Effector CD8-positive, alpha-beta T cell (primary cell): ENCODE results near the gene FAM131A.
A peak's percentile ranks its signal among the peaks of the same experiment; 100 is the strongest.
"Not testable (repeated sequence)": the region's sequence is repeated elsewhere in the genome, so short reads cannot be mapped to it uniquely, and the experiment has no call there.

Experiments
- DNase-seq: peaks from one replicate; lab custom pipeline; 2025; lab: John Stamatoyannopoulos, UW

The FAM131A gene

GRCh38 chr3:184339451-184340135, 2.2 kb downstream of the FAM131A start:
- DNase-seq = not testable (repeated sequence)

DNA sequence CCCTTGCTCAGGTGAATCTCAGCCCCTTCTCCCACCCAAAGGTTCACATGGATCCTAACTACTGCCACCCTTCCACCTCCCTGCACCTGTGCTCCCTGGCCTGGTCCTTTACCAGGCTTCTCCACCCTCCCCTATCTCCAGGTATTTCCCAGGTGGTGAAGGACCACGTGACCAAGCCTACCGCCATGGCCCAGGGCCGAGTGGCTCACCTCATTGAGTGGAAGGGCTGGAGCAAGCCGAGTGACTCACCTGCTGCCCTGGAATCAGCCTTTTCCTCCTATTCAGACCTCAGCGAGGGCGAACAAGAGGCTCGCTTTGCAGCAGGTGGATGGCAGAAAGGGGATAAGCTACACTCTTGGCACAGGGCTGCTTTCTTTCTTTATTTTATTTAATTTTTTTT, 4.5 kb downstream of the FAM131A start:
- no peak for DNase-seq

DNA sequence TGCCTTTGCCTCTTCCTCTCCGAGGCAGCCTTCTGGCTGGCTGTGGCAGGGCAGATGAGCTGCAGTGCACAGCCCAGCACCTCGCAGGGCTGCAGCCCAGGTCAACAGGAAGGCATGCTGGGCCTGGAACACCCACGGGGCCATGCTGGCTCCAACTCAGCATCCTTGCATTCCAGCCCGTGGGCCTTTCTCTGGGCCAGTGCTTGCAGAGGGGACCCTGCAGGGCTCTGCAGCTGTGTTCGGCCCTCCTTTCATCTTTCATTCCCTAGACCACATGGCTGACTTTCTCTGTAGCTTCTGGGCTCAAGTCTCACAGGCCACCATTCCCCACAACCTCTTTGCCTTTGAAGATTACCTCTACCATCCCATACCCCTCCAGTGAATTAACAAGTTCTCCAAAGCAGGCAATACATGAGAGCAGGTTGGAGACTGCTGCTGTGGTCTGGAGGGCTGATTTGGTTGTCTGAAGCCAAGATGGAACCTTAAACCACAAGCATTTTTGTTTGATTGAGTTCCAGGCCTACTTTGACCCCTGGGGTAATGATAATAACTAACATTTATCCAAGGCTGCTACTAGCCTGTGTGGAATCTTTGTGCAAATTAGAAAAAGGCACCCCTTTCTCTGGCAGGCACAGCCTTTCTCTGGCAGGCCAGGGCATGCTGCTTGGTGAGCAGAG, 5.9 kb downstream of the FAM131A start:
- no peak for DNase-seq

- DNase-seq = no peak
These were observed 7.3 kb downstream of the FAM131A start for GRCh38 chr3:184344579-184345316.

DNA sequence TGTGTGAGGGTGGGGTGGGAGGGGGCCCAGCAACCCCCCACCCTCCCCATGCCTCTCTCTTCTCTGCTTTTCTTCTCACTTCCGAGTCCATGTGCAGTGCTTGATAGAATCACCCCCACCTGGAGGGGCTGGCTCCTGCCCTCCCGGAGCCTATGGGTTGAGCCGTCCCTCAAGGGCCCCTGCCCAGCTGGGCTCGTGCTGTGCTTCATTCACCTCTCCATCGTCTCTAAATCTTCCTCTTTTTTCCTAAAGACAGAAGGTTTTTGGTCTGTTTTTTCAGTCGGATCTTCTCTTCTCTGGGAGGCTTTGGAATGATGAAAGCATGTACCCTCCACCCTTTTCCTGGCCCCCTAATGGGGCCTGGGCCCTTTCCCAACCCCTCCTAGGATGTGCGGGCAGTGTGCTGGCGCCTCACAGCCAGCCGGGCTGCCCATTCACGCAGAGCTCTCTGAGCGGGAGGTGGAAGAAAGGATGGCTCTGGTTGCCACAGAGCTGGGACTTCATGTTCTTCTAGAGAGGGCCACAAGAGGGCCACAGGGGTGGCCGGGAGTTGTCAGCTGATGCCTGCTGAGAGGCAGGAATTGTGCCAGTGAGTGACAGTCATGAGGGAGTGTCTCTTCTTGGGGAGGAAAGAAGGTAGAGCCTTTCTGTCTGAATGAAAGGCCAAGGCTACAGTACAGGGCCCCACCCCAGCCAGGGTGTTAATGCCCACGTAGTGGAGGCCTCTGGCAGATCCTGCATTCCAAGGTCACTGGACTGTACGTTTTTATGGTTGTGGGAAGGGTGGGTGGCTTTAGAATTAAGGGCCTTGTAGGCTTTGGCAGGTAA, 8.1 kb downstream of the FAM131A start:
- no peak for DNase-seq

DNA sequence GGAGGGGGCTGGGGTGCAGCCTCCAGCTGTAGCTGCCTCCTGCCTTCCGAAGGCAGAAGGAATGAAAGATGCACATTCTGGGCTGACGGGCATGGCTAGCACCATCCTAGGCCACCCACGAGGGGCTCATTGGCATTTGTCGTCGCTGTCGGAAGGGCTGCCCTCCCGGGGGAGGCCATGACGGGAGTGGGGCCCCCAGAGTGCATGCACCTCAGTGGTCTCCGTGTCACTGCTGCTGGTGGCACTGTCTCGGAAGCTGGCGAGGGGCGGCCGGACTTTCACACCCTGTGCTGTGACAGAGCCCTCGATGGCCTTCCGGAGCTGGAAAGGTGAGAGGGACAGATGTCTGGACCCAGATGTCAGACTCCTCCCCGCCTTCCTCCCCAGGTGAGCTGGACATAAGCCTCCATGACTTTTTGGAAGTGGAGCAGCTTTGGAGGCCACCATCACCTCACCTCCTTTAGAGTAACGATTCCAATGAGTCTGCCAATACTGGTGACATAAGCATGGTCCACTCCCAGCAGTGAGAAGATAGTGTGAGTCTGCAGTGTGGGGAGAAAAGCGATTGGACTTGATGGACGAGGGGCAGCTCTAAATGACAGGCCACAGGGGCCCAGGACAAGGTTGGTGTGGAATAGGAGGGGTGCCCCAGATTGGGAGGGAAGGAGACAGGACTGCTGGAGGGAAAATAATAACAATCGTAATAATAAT, 9.2 kb downstream of the FAM131A start:
- no peak for DNase-seq

- no peak for DNase-seq
These were observed 10.1 kb downstream of the FAM131A start for GRCh38 chr3:184347321-184348056.

DNA sequence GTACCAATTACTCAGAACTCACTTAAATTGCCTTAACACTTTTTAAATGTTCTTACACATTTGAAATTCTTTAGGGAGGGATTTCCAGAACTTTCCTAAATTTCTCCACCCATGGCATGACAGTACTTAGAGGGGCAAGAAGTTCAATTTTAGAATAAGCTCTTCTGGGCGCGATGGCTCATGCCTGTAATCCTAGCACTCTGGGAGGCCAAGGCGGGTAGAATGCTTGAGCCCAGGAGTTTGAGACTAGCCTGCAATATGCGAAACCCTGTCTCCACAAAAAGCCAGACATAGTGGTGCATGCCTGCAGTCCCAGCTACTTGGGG, 10.6 kb downstream of the FAM131A start:
- no peak for DNase-seq

- no peak for DNase-seq
These were observed 12.4 kb downstream of the FAM131A start for GRCh38 chr3:184349563-184350470.

DNA sequence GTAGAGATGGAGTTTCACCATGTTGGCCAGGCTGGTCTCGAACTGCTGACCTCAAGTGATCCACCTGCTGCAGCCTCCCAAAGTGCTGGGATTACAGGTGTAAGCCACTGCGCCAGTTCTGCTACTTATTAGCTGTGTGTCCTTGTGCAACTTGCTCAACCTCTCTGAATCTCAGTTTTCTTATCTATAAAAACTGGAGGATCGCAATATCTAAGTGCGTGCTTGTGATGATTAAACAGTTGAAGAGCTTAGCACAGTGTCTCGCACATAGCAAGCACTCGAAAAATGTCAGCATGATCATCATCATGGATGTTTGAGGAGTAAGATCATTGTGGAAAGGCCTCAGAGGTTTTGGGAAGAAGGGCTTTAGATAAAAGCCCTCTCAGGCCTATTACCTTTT, 13.2 kb downstream of the FAM131A start:
- no peak for DNase-seq

DNA sequence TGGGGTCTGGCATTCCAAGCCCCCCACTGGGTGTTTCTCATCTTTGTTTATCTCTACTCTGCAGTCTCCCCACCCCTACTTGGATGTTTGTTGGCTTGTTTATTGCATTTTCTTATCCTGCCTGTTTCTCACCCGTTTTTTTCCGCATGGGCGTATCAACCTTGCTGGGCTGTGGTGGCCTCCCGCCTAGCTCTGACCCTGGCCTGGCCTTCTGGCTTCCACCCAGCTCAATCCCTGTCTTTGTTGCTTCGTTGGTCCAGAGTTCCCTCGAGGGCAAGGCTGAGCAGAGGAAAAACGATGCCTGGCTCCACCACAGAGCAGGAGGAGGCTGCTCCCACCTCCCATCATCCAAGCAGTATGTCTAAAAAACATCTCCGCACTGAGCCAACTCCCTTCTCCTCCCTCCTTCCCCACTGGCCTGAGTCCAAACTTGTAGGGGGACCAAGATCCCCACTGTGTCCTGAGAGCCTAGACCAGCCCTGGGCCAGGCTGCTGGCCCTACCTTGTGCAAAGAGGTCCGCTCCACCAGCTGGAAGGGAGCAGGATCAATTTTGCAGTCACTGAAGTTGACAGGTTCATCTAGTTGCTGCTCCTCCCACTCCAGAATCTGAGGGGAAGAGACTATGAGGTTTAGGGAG, 14.2 kb downstream of the FAM131A start:
- DNase-seq = no peak

DNA sequence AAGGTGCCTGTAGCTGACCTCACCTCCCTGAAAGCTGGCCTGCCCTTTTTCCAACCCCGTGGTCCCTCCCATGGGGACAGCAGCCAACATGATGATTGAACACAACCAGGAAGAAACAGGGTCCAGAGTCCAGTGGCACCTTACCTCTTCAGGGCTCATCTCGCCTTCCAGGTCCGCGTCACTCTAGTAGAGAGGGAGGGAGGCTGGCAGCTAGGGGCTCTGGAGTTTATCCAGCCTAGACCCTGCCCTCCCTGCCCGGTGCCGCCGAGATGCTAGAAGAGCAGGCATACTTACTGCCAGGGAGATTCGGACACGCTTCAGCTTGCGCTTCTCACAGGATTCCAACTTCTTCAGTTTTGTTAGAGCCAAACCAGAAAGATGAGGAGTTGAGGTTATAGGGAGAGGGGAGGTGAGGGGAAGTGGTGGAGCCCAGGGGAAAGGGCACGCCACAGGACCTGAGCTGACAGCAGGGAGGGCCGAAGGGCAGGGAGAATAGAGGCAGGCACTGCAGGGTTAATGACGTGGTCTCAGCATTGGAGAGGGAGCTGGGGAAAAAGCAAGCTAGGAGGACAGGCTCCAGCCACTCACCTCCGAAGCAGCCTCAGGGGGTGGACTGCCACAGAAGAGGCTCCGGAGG, 14.9 kb downstream of the FAM131A start:
- DNase-seq = no peak

DNA sequence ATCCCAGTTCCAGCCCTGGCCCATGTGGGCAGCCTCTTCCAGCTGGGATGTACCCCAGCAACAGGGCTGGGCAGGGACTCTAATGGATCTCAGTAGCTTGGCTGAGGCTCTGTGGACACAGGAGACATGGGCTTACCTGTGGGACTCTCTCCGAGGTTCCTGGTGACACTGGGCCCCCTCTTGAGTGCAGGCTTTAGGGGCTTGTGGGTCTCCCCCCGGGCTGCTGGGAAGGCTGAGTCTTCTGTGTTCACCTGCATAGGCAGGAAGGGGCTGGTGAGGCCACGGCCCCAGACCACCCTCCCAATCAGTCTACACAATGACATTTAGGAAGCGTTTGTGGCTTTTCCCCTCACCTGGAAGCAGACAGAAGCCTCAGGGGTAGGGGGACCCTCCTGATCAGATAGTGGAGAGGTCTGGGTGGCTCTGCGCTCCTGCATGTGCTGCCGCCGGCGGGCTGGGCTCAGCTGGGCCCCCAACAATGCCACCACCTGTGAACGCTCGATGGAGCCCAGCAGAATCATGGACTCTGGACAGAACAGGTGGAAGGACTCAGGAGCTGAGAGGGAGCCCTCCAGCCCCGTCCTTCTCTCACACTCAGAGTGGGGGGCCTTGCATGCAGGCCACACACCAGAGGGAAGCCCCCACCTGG, 15.6 kb downstream of the FAM131A start:
- DNase-seq = no peak

- DNase-seq = no peak
These were observed 16.1 kb downstream of the FAM131A start for GRCh38 chr3:184353546-184353941.

GRCh38 chr3:184354121-184354728, 16.8 kb downstream of the FAM131A start:
- DNase-seq = peak; percentile 55

DNA sequence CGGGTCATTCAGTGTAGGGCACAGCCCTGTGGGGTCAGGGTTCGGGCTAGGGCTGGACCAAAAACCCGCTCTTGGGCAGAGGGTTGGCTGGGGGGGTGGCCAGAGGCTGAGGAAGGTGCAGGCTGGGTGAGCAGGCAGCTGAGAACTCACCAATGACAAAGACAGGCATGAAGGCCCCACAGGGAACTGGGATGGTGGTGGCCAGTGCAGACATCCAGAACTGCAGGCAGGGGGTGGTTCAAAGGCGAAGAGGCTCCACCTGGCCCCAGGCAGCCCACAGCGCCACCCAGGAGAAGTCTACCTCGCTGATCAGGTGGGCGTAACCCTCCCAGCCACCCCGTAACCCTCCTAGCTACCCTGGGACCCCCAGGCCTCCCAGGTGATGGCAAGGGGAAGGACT, 17.4 kb downstream of the FAM131A start:
- DNase-seq = no peak

- DNase-seq = no peak
These were observed 18.1 kb downstream of the FAM131A start for GRCh38 chr3:184355261-184356040.
